GM12878 (cell line): Measurements from ENCODE around the gene RETREG1. TPM values are rescaled to one million over a fixed set of nuclear protein-coding genes. Genes with fewer than 3 reads are reported as not detected.

Source experiments
- ATAC-seq: fragments of 200-7000 bp; cut with Tn5 transposase; 3 replicates; pipeline ENCODE4 v1.9.1; 2020; ENCODE audit warnings: mild to moderate bottlenecking, moderate library complexity
- BruUV-seq: library from RNA; stranded (reverse); fragments of 400-500 nt; replicated peaks from 2 replicates; lab custom pipeline; 2021; lab: Mats Ljungman, UMichigan
- CTCF ChIA-PET: fragments of 300-600 bp; sonication (Branson Sonifier 250); formaldehyde crosslinking; extraction: SDS; loops from one replicate; lab custom pipeline; 2021; ENCODE audit warnings: inconsistent platforms; lab: Yijun Ruan, JAX
- POLR2A ChIA-PET: fragments of 350-600 bp; formaldehyde crosslinking; extraction: SDS; loops from one replicate; lab custom pipeline; 2021; ENCODE audit warnings: inconsistent platforms; lab: Charles Lee
- RAD21 ChIA-PET: fragments of 300-600 bp; sonication (Branson Sonifier 250); formaldehyde crosslinking; loops from one replicate; lab custom pipeline; 2023; ENCODE audit warnings: antibody characterized with exemption; ENCODE audit not compliant: unreplicated experiment; lab: Charles Lee
- SMC1A ChIA-PET: fragments of 300-600 bp; sonication (Branson Sonifier 250); formaldehyde crosslinking; loops from one replicate; lab custom pipeline; 2023; ENCODE audit not compliant: unreplicated experiment, uncharacterized antibody; lab: Charles Lee
- DNase-seq: peaks from one replicate; pipeline ENCODE4 v3.0.0-alpha.2; 2011; ENCODE audit warnings: low read depth, low spot score
- FAIRE-seq: peaks from 3 replicates; lab custom pipeline; 2011; peaks lifted over from hg19 to GRCh38; lab: Jason Lieb, UNC
- H2AFZ ChIP-seq: 2 replicates; pipeline ENCODE4 v1.6.0; 2011; ENCODE audit warnings: low read depth, low read length, control low read depth; ENCODE audit not compliant: control insufficient read depth
- H3K27ac ChIP-seq: 2 replicates; pipeline ENCODE4 v1.5.1; 2011; ENCODE audit warnings: control low read depth; ENCODE audit not compliant: control insufficient read depth, insufficient read depth
- H3K27me3 ChIP-seq, 2 experiments: replicated peaks in 1 of 2; 2 replicates each; pipeline versions ENCODE4 v1.6.0 to v1.6.1; 2011; ENCODE audit warnings: low read length in 1 of 2; ENCODE audit not compliant: control insufficient read depth in 2 of 2, insufficient read depth in 2 of 2
- H3K36me3 ChIP-seq, 2 experiments: 2 replicates each; pipeline ENCODE4 v1.5.1; 2011; ENCODE audit warnings: low read length in 1 of 2; ENCODE audit not compliant: control insufficient read depth in 2 of 2, insufficient read depth in 2 of 2
- H3K4me1 ChIP-seq: 2 replicates; pipeline ENCODE4 v1.6.1; 2011; ENCODE audit warnings: mild to moderate bottlenecking, low read length, moderate library complexity, mixed read lengths; ENCODE audit not compliant: control insufficient read depth, insufficient read depth
- H3K4me2 ChIP-seq: 2 replicates; pipeline ENCODE4 v1.6.0; 2011; ENCODE audit warnings: control low read depth; ENCODE audit not compliant: control insufficient read depth, insufficient read depth
- H3K4me3 ChIP-seq: fragments of 200-600 bp; sonication (generic); 2 replicates; pipeline ENCODE4 v1.5.1; 2016
- H3K79me2 ChIP-seq: 2 replicates; pipeline ENCODE4 v1.6.0; 2011; ENCODE audit warnings: low read length; ENCODE audit not compliant: control insufficient read depth, insufficient read depth
- H3K9ac ChIP-seq: 2 replicates; pipeline ENCODE4 v1.8.0; 2011; ENCODE audit warnings: low read length, control low read depth, mixed read lengths; ENCODE audit not compliant: control insufficient read depth, insufficient read depth
- H3K9me3 ChIP-seq: replicated peaks from 3 replicates; pipeline ENCODE4 v1.5.1; 2011; ENCODE audit warnings: mild to moderate bottlenecking, low read length; ENCODE audit not compliant: control insufficient read depth, insufficient read depth
- H4K20me1 ChIP-seq: 2 replicates; pipeline ENCODE4 v1.6.0; 2011; ENCODE audit not compliant: control insufficient read depth, insufficient read depth
- ATF2 ChIP-seq: IDR thresholded peaks from 2 replicates; pipeline ENCODE4 v1.6.1; 2012; ENCODE audit warnings: low read length, inconsistent platforms
- BCL11A ChIP-seq: IDR thresholded peaks from 2 replicates; pipeline ENCODE4 v1.6.1; 2011; ENCODE audit warnings: low read depth, low read length
- BRCA1 ChIP-seq: IDR thresholded peaks from 2 replicates; pipeline ENCODE4 v1.6.1; 2011; ENCODE audit warnings: low read depth, low read length, improper control_type of control experiment
- CEBPB ChIP-seq, 2 experiments: fragments of 150-350 bp in 1 of 2; IDR thresholded peaks; 2 replicates each; pipeline ENCODE4 v1.6.1; 2012 to 2014; ENCODE audit warnings: low read depth in 2 of 2, low read length in 2 of 2, borderline replicate concordance in 1 of 2, inconsistent platforms in 1 of 2
- CEBPZ ChIP-seq: fragments of 150-350 bp; IDR thresholded peaks from 2 replicates; pipeline ENCODE4 v1.6.1; 2016; ENCODE audit warnings: low read depth, low read length
- CREB1 ChIP-seq: IDR thresholded peaks from 2 replicates; pipeline ENCODE4 v1.6.1; 2012; ENCODE audit warnings: low read depth, mild to moderate bottlenecking, inconsistent platforms
- DPF2 ChIP-seq: fragments of 450-650 bp; IDR thresholded peaks from 2 replicates; pipeline ENCODE4 v1.6.1; 2017; ENCODE audit warnings: mild to moderate bottlenecking
- HDAC6 ChIP-seq: fragments of 200-600 bp; sonication (generic); IDR thresholded peaks from one replicate; pipeline ENCODE4 v1.8.0; 2017; ENCODE audit warnings: antibody characterized with exemption; ENCODE audit not compliant: unreplicated experiment
- HSF1 ChIP-seq: fragments of 150-350 bp; IDR thresholded peaks from 2 replicates; pipeline ENCODE4 v1.6.1; 2014; ENCODE audit warnings: mild to moderate bottlenecking, low read depth, low read length
- JUND ChIP-seq: IDR thresholded peaks from 2 replicates; pipeline ENCODE4 v1.6.1; 2012; ENCODE audit warnings: low read depth, mild to moderate bottlenecking, low read length, improper control_type of control experiment, moderate library complexity
- POLR2AphosphoS2 ChIP-seq: IDR thresholded peaks from 2 replicates; pipeline ENCODE4 v1.6.1; 2011; ENCODE audit warnings: low read depth, mild to moderate bottlenecking, low read length, improper control_type of control experiment, moderate library complexity
- RAD21 ChIP-seq: IDR thresholded peaks from 2 replicates; pipeline ENCODE4 v1.6.1; 2011; ENCODE audit warnings: mild to moderate bottlenecking, low read depth, low read length, moderate library complexity; ENCODE audit not compliant: insufficient read depth
- SMC3 ChIP-seq: IDR thresholded peaks from 2 replicates; pipeline ENCODE4 v1.6.1; 2011; ENCODE audit warnings: low read length, improper control_type of control experiment, borderline replicate concordance
- SREBF1 ChIP-seq: IDR thresholded peaks from 2 replicates; pipeline ENCODE4 v1.6.1; 2012; ENCODE audit warnings: mild to moderate bottlenecking, low read length
- SUPT20H ChIP-seq: IDR thresholded peaks from 2 replicates; pipeline ENCODE4 v1.6.1; 2011; ENCODE audit warnings: low read depth, mild to moderate bottlenecking, low read length, moderate library complexity, borderline replicate concordance; ENCODE audit not compliant: control insufficient read depth
- ZBTB33 ChIP-seq: fragments of 450-650 bp; IDR thresholded peaks from 2 replicates; pipeline ENCODE4 v1.6.1; 2017; ENCODE audit warnings: mild to moderate bottlenecking
- ZNF217 ChIP-seq: fragments of 450-650 bp; IDR thresholded peaks from 2 replicates; pipeline ENCODE4 v1.6.1; 2017; ENCODE audit warnings: antibody characterized with exemption, mild to moderate bottlenecking
- ZNF274 ChIP-seq: IDR thresholded peaks from one replicate; pipeline ENCODE4 v1.8.0; 2011; ENCODE audit not compliant: insufficient read length, insufficient read depth
- WGBS: methylation state at CpG from one replicate; pipeline ENCODE4 v1.1.6; 2016; ENCODE audit warnings: low lambda C conversion rate; ENCODE audit not compliant: insufficient replicate concordance, insufficient coverage; ENCODE audit errors: missing lambda C conversion rate; 5-methylcytosine and 5-hydroxymethylcytosine counted together
- in situ Hi-C: fragments of 300-500 bp; cut with MboI; formaldehyde crosslinking; loops from 9 replicates; pipeline ENCODE4 v1.14.3; 2018; ENCODE audit warnings: mixed read lengths
- intact Hi-C: fragments of 100-400 bp; cut with micrococcal nuclease; formaldehyde crosslinking; loops from one replicate; pipeline ENCODE4 v1.14.2; 2022; ENCODE audit not compliant: unreplicated experiment
- polyA plus RNA-seq, 11 experiments: library from polyadenylated mRNA; depleted of rRNA in 4 of 11; unstranded in 6 of 11; stranded (reverse) in 5 of 11; fragments of >200 nt; fragmentation: Nextera tagmentation in 4 of 11; fragmentation: Illumina TruSeq in 1 of 11; extraction: Ambion mirVana in 4 of 11; extraction: Trizol in 1 of 11; gene quantifications; 1 replicate in 1 of 11; 2 replicates in 10 of 11; pipeline versions ENCODE4 v1.2.1 to v1.2.3, GENCODE V29; 2011 to 2016; ENCODE audit warnings: inconsistent platforms in 2 of 11, missing spikeins in 2 of 11, low read depth in 1 of 11
- total RNA-seq, 4 experiments: library from RNA; depleted of rRNA in 3 of 4; stranded (reverse); fragments of >200 nt in 3 of 4; fragmentation: Illumina TruSeq in 1 of 4; extraction: Trizol in 1 of 4; gene quantifications; 2 replicates each; pipeline versions ENCODE4 v1.2.1 to v1.2.3, GENCODE V29; 2013 to 2021

Gene RETREG1
- total and polyA plus RNA-seq, 10 of the 15 experiments (the other 5 are each of a cell fraction or from before 2014, with no cell fraction given) = 3.9 to 8.9 (median 6.4) TPM

- Histone ChIP-seq H3K27me3 (no peaks in the 10 kb centered on the region; a peak in 1 of 4 replicates), H3K27ac (no peak overlapping the region), H3K4me3 (no peak overlapping the region), H4K20me1 (no peaks in the 10 kb centered on the region), H3K79me2 (no peaks in the 10 kb centered on the region), H3K9ac (no peak overlapping the region), H2AFZ (no peak overlapping the region), H3K4me1 (no peaks in the 10 kb centered on the region), H3K36me3 (no peaks in the 10 kb centered on the region), H3K4me2 (no peak overlapping the region), H3K9me3 (no peaks in the 10 kb centered on the region)
- ChIA-PET SMC1A (interaction anchor here (1.5 kb wide), 1 partner anchor 12 kb away, joined by 7 read pairs; no protein-coding TSS in a partner anchor), RAD21 (no interaction called here), CTCF (interaction anchor here (1.1 kb wide), 1 partner anchor 11 kb away, joined by 6 read pairs; no protein-coding TSS in a partner anchor), POLR2A (no interaction called here)
- 42% methylated on average over 8 of the region's 8 CpGs for WGBS
- DNase-seq (no peak), FAIRE-seq (no peak), ATAC-seq (no peak)
- BruUV-seq = no TSS peak
- intact Hi-C loops (no loop called here), in situ Hi-C loops (no loop called here)
- TF ChIP-seq POLR2AphosphoS2 (no peak), HDAC6 (no peak), ZNF217 (no peak), ATF2 (no peak), CEBPZ (no peak), HSF1 (no peak), RAD21 (no peak), ZNF274 (no peak), BRCA1 (no peak), CREB1 (no peak), SMC3 (no peak), BCL11A (no peak), DPF2 (no peak), CEBPB (IDR thresholded peaks at IDR 0.05; ENCODE audit: borderline replicate concordance in 1 of 2, low read depth in 2 of 2, low read length in 2 of 2) (no peak), SUPT20H (no peak), JUND (no peak), SREBF1 (no peak), ZBTB33 (no peak)
Measured at GRCh38 chr5:16538006-16538405, 78.8 kb downstream of the RETREG1 start.
